ENCODE data around the gene CCL27. TPM values are rescaled to one million over a fixed set of nuclear protein-coding genes. Genes with fewer than 3 reads are reported as not detected.
"Not testable (repeated sequence)": the region's sequence is repeated elsewhere in the genome, so short reads cannot be mapped to it uniquely, and the experiment has no call there.

CCL27 gene
- total and polyA plus RNA-seq, 3 experiments from 2014 or later = 0.35 to 0.39 TPM; not detected in 1

DNA sequence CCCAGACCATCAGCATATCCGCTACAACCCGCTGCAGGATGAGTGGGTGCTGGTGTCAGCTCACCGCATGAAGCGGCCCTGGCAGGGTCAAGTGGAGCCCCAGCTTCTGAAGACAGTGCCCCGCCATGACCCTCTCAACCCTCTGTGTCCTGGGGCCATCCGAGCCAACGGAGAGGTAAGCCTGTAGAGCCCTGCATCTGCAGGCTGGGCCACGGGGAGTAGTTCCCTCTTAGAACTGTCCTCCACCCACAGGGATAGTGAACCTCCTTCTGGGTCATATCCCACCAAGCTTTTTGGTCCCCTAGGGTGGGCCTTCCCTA lies 15.4 kb downstream of the CCL27 start:
- Histone ChIP-seq H3K4me1 (ENCODE audit: insufficient read depth, low read length) (peaks cover 30% of the 10 kb centered on the region), H3K4me3 (ENCODE audit: low read length) (peak overlapping the region; percentile 95), H3K9me3 (ENCODE audit: low read length) (no peaks in the 10 kb centered on the region), H3K36me3 (ENCODE audit: insufficient read depth, low read length) (peaks cover 19% of the 10 kb centered on the region), H3K27ac (ENCODE audit: low read depth, low read length) (peak overlapping the region; percentile 83), H3K27me3 (ENCODE audit: insufficient read depth, low read length, poor library complexity, severe bottlenecking) (no peaks in the 10 kb centered on the region)
- H3K27me3 Mint-ChIP-seq = no peaks in the 10 kb centered on the region
- ChIA-PET CTCF (interaction anchor here (1.1 to 8.6 kb wide), 14 partner anchors 9 to 56 kb away, joined by 4 to 141 read pairs (median 6); partner anchors contain the start of genes CCL27, DCTN3 and SIGMAR1), POLR2A (interaction anchor here (1.0 to 3.3 kb wide), 6 partner anchors 9 to 36 kb away, joined by 3 to 66 read pairs (median 6); partner anchors contain the start of genes DCTN3, RPP25L and SIGMAR1)
- peaks cover 31 to 47% (median 40%) of the 10 kb centered on the region in 3 donors for H3K4me1 Mint-ChIP-seq
- DNase-seq = no peak
- H3K36me3 Mint-ChIP-seq = peaks cover 4 to 53% (median 6%) of the 10 kb centered on the region in 3 donors
- peak overlapping the region; percentile 90 to 97 (median 93) for H3K4me3 Mint-ChIP-seq
- peak overlapping the region; percentile 72 to 98 (median 91) for H3K27ac Mint-ChIP-seq
- H3K9me3 Mint-ChIP-seq = no peaks in the 10 kb centered on the region

DNA sequence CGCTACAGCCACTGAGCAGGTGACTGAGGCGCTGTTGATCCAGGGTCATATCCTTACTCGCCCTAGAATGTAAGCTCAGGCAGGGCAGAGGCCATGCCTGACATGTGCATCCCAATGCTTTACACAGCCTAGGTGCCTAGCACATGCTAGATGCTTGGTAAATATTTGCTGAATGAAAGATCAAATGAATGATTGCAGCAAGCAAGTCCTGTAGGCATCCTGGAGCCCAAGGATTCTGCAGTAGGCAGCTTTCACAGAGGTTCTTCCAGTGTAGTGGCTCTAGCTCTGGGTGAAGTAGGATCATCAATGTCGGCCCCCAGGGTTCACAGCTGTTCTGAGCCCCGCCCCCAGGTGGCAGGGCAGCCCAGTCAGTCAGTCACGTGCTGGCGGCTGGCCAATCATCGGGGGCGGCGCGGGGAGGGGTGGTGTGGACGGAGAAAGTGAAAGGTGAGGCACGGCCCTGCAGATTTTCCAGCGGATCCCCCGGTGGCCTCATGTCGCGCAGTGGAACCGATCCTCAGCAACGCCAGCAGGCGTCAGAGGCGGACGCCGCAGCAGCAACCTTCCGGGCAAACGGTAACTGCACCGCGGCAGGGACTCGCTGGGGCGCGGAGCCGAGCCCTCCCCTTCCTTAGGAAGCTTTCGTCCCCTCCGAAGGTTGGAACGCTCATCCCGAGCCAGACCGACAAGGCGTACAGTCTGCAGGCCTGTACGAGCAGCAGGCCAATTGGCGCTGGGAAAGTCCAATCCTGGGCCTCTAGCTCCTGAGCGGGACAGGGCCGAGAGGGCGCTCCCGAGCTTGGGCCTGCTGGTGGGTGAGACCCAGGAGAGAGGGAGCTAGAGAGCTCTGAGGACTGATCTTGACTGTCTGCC lies 16.0 kb downstream of the CCL27 start, which contains the start of gene GALT:
TSS of gene GALT (plus strand) at position 465 of the 873 bp plus-strand sequence. CDS start at position 495, 30 bp downstream.
- Histone ChIP-seq H3K4me1 (ENCODE audit: insufficient read depth, low read length) (peaks cover 30% of the 10 kb centered on the region), H3K9me3 (ENCODE audit: low read length) (no peaks in the 10 kb centered on the region), H3K27me3 (ENCODE audit: insufficient read depth, low read length, poor library complexity, severe bottlenecking) (no peaks in the 10 kb centered on the region), H3K4me3 (ENCODE audit: low read length) (peak within 1 kb of the TSS; percentile 95), H3K27ac (ENCODE audit: low read depth, low read length) (peak within 1 kb of the TSS; percentile 83), H3K36me3 (ENCODE audit: insufficient read depth, low read length) (peaks cover 19% of the 10 kb centered on the region)
- Mint-ChIP-seq H3K27ac (peak within 1 kb of the TSS; percentile 72 to 98 (median 91)), H3K27me3 (no peaks in the 10 kb centered on the region), H3K4me3 (peak within 1 kb of the TSS; percentile 90 to 97 (median 93)), H3K9me3 (no peaks in the 10 kb centered on the region), H3K36me3 (peaks cover 4 to 50% (median 6%) of the 10 kb centered on the region in 3 donors), H3K4me1 (peaks cover 31 to 41% (median 36%) of the 10 kb centered on the region in 3 donors)
- POLR2A ChIA-PET = interaction anchor here (1.0 to 3.3 kb wide), 7 partner anchors 9 to 35 kb away, joined by 3 to 66 read pairs (median 5); partner anchors contain the start of genes DCTN3, RPP25L and SIGMAR1
- DNase-seq = peak; percentile 90 to 98 (median 96)
- CTCF ChIA-PET = interaction anchor here (1.1 to 8.6 kb wide), 16 partner anchors 8 to 57 kb away, joined by 3 to 141 read pairs (median 4); partner anchors contain the start of genes CCL27, DCTN3, RPP25L and SIGMAR1

DNA sequence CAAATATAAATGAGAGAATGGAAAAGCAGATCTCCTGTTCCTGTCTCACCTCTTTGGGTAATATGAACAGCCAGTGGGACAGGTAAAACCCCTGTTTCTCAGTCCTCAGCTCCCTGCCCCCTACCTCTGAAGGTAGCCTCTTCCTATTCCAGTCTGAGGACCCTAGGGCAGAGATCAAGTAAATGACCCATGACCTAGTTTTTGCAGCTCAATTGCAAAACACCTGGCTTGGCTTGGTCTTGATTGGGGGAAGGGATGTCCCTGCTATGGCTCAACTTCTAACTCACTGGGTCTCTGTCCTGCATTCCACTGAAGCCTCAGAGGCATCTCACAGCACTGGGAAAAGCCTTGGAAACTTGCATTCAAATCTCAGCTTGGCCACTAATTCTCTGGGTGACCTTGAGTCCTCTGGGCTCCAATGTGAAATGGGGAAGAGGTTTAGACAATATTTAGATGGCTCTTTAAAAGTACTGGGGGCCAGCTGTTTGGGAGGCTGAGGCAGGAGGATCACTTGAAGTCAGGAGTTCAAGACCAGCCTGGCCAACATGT lies 17.6 kb downstream of the CCL27 start:
- DNase-seq = no peak

DNA sequence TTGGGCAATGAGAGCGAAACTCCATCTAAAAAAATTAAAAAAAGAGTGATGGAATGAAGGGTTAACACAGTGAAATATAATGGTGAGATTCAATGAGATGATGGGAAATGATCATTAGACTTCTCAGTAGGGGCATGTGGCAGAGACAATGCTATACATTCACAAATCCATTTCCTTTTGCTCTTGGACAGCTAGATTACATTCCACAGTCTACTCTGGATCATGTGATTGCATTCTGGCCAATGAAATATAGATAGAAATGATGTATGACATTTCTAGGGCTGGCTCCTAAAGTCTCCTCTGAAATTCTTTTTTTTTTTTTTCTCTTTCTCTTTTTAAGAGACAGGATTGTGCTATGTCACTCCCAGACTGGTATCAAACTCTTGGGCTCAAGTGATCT lies 19.8 kb downstream of the CCL27 start:
- Mint-ChIP-seq H3K9me3 (no peaks in the 10 kb centered on the region), H3K36me3 (peaks cover 0 to 15% (median 1%) of the 10 kb centered on the region in 3 donors), H3K27me3 (no peaks in the 10 kb centered on the region), H3K4me3 (peak overlapping the region in 1 of 7 donors; percentile 29), H3K4me1 (peaks cover 27 to 32% (median 31%) of the 10 kb centered on the region in 3 donors), H3K27ac (no peak overlapping the region)
- Histone ChIP-seq H3K27me3 (ENCODE audit: insufficient read depth, low read length, poor library complexity, severe bottlenecking) (no peaks in the 10 kb centered on the region), H3K36me3 (ENCODE audit: insufficient read depth, low read length) (no peaks in the 10 kb centered on the region), H3K4me3 (ENCODE audit: low read length) (no peak overlapping the region), H3K4me1 (ENCODE audit: insufficient read depth, low read length) (peaks cover 22% of the 10 kb centered on the region), H3K27ac (ENCODE audit: low read depth, low read length) (no peak overlapping the region), H3K9me3 (ENCODE audit: low read length) (no peaks in the 10 kb centered on the region)
- no peak for DNase-seq
- CTCF ChIA-PET = interaction anchor here (2.5 to 8.6 kb wide), 2 partner anchors 7 to 59 kb away, joined by 11 to 141 read pairs; partner anchors contain the start of gene SIGMAR1
- POLR2A ChIA-PET = no interaction called here

More for the DNA sequence above, 17.6 kb downstream of the CCL27 start:
- POLR2A ChIA-PET = interaction anchor here (1.2 kb wide), 1 partner anchor 24 kb away, joined by 3 read pairs; the partner anchor contains the start of gene DCTN3
- CTCF ChIA-PET = interaction anchor here (1.1 to 8.6 kb wide), 7 partner anchors 10 to 57 kb away, joined by 3 to 141 read pairs (median 4); partner anchors contain the start of gene SIGMAR1
- Mint-ChIP-seq H3K36me3 (peaks cover 4 to 35% (median 5%) of the 10 kb centered on the region in 3 donors), H3K27ac (peak overlapping the region in 1 of 8 donors; percentile 72), H3K27me3 (no peaks in the 10 kb centered on the region), H3K9me3 (no peaks in the 10 kb centered on the region), H3K4me3 (peak overlapping the region in 1 of 7 donors; percentile 44), H3K4me1 (peaks cover 31 to 36% (median 35%) of the 10 kb centered on the region in 3 donors)
- H3K27ac ChIP-seq (ENCODE audit: low read depth, low read length) = no peak overlapping the region
- no peak overlapping the region for H3K4me3 ChIP-seq (ENCODE audit: low read length)
- peaks cover 17% of the 10 kb centered on the region for H3K36me3 ChIP-seq (ENCODE audit: insufficient read depth, low read length)
- H3K4me1 ChIP-seq (ENCODE audit: insufficient read depth, low read length) = peaks cover 30% of the 10 kb centered on the region
- H3K27me3 ChIP-seq (ENCODE audit: insufficient read depth, low read length, poor library complexity, severe bottlenecking) = no peaks in the 10 kb centered on the region
- H3K9me3 ChIP-seq (ENCODE audit: low read length) = no peaks in the 10 kb centered on the region

GRCh38 chr9:34639322-34639721 lies 23.1 kb downstream of the CCL27 start:
- not testable (repeated sequence) for H3K4me3 Mint-ChIP-seq; H3K9me3 ChIP-seq (ENCODE audit: low read length); DNase-seq; H3K27me3 Mint-ChIP-seq; H3K27ac ChIP-seq (ENCODE audit: low read depth, low read length); H3K36me3 ChIP-seq (ENCODE audit: insufficient read depth, low read length); H3K9me3 Mint-ChIP-seq; H3K4me3 ChIP-seq (ENCODE audit: low read length); H3K27me3 ChIP-seq (ENCODE audit: insufficient read depth, low read length, poor library complexity, severe bottlenecking)
- POLR2A ChIA-PET = interaction anchor here (2.7 kb wide), 1 partner anchor 27 kb away, joined by 13 read pairs; the partner anchor contains the start of gene RPP25L
- peaks cover 0 to 20% (median 0%) of the 10 kb centered on the region in 3 donors for H3K36me3 Mint-ChIP-seq
- H3K27ac Mint-ChIP-seq = peak overlapping the region in 1 of 8 donors; percentile 97
- CTCF ChIA-PET = interaction anchor here (0.7 to 9.5 kb wide), 4 partner anchors 7 to 76 kb away, joined by 3 to 141 read pairs (median 56); partner anchors contain the start of genes DCTN3, GALT and RPP25L
- peaks cover 30 to 34% (median 31%) of the 10 kb centered on the region in 3 donors for H3K4me1 Mint-ChIP-seq
- H3K4me1 ChIP-seq (ENCODE audit: insufficient read depth, low read length) = peaks cover 22% of the 10 kb centered on the region

- Mint-ChIP-seq H3K4me1 (peaks cover 37 to 40% (median 37%) of the 10 kb centered on the region in 3 donors), H3K4me3 (peak overlapping the region; percentile 83 to 94 (median 88)), H3K27ac (peak overlapping the region; percentile 83 to 97 (median 96)), H3K27me3 (no peaks in the 10 kb centered on the region), H3K36me3 (peaks cover 0 to 21% (median 0%) of the 10 kb centered on the region in 3 donors), H3K9me3 (no peaks in the 10 kb centered on the region)
- Histone ChIP-seq H3K4me1 (ENCODE audit: insufficient read depth, low read length) (peaks cover 22% of the 10 kb centered on the region), H3K4me3 (ENCODE audit: low read length) (peak overlapping the region; percentile 90), H3K27ac (ENCODE audit: low read depth, low read length) (peak overlapping the region; percentile 41), H3K9me3 (ENCODE audit: low read length) (no peaks in the 10 kb centered on the region), H3K27me3 (ENCODE audit: insufficient read depth, low read length, poor library complexity, severe bottlenecking) (no peaks in the 10 kb centered on the region), H3K36me3 (ENCODE audit: insufficient read depth, low read length) (peaks cover 6% of the 10 kb centered on the region)
- no peak for DNase-seq
- CTCF ChIA-PET = interaction anchor here (0.9 to 9.5 kb wide), 13 partner anchors 8 to 273 kb away, joined by 3 to 141 read pairs (median 6); partner anchors contain the start of genes ARID3C, DCTN3, GALT and RPP25L
- POLR2A ChIA-PET = interaction anchor here (1.0 to 3.8 kb wide), 8 partner anchors 9 to 179 kb away, joined by 3 to 66 read pairs (median 7); partner anchors contain the start of genes DCTN3, DNAI1, FAM219A and GALT
Measured at GRCh38 chr9:34638138-34638445, 24.4 kb downstream of the CCL27 start.

DNA sequence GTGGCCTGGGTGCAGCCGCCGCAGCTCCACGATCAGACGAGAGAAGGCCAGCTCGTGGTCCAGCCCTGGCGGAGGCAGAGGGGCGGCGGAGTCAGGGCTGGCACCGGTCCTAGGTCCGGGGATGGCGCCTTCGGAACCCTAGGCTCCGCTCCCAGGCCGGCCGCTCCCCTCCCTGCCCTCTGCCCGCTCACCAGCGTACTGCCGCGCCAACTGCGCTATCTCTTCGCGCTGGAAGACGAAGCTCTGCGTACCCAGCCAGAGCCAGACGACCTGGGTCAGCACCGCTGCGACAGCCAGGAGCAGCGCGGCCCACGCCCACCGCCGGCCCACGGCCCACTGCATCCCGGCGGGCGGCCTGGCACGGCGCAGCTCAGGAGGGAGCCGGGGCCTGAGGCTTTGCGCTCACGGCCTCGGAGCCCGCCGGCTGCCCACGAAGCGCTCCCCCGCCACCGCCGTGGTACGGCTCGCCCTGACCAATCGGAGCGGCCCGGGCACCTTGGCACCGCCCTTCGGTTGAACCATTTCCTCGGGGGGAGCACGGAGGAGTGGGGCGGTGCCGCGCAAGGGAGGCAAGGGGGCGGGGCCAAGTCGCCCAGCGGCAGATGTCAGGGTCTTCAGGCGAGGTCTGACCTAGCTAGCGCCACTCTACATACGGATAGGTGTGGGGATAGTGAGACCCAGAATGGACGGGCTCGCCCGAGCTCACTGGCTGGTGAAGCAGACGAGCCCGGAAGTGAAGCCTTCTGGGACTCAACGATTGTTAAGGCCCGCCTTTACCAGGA lies 24.9 kb downstream of the CCL27 start, which contains the start of gene SIGMAR1:
TSS of gene SIGMAR1 (minus strand) at position 432 of the 782 bp plus-strand sequence. CDS start at position 342, 90 bp downstream.
- peaks cover 37 to 40% (median 37%) of the 10 kb centered on the region in 3 donors for H3K4me1 Mint-ChIP-seq
- H3K27ac Mint-ChIP-seq = peak within 1 kb of the TSS; percentile 83 to 97 (median 96)
- peak; percentile 90 to 95 (median 94) for DNase-seq
- peak within 1 kb of the TSS; percentile 83 to 94 (median 88) for H3K4me3 Mint-ChIP-seq
- peaks cover 0 to 21% (median 0%) of the 10 kb centered on the region in 3 donors for H3K36me3 Mint-ChIP-seq
- ChIA-PET POLR2A (interaction anchor here (0.6 to 3.8 kb wide), 11 partner anchors 10 to 1010 kb away, joined by 3 to 66 read pairs (median 5); partner anchors contain the start of genes DCTN3, DNAI1, FAM219A and GALT), CTCF (interaction anchor here (1.0 to 9.5 kb wide), 13 partner anchors 8 to 272 kb away, joined by 3 to 141 read pairs (median 6); partner anchors contain the start of genes ARID3C, DCTN3, GALT and RPP25L)
- no peaks in the 10 kb centered on the region for H3K9me3 ChIP-seq (ENCODE audit: low read length)
- H3K27me3 Mint-ChIP-seq = no peaks in the 10 kb centered on the region
- H3K27me3 ChIP-seq (ENCODE audit: insufficient read depth, low read length, poor library complexity, severe bottlenecking) = no peaks in the 10 kb centered on the region
- peaks cover 22% of the 10 kb centered on the region for H3K4me1 ChIP-seq (ENCODE audit: insufficient read depth, low read length)
- H3K27ac ChIP-seq (ENCODE audit: low read depth, low read length) = peak within 1 kb of the TSS; percentile 41
- H3K4me3 ChIP-seq (ENCODE audit: low read length) = peak within 1 kb of the TSS; percentile 90
- no peaks in the 10 kb centered on the region for H3K9me3 Mint-ChIP-seq
- H3K36me3 ChIP-seq (ENCODE audit: insufficient read depth, low read length) = peaks cover 6% of the 10 kb centered on the region

All from CD8-positive, alpha-beta memory T cell (primary cell).